Measurements from ENCODE around the gene ZNF594. TPM values are rescaled to one million over a fixed set of nuclear protein-coding genes. Genes with fewer than 3 reads are reported as not detected.
"Not testable (repeated sequence)": the region's sequence is repeated elsewhere in the genome, so short reads cannot be mapped to it uniquely, and the experiment has no call there.

The ZNF594 gene
- total RNA-seq, 2 experiments from 2014 or later: 11.3 to 11.6 TPM

DNA sequence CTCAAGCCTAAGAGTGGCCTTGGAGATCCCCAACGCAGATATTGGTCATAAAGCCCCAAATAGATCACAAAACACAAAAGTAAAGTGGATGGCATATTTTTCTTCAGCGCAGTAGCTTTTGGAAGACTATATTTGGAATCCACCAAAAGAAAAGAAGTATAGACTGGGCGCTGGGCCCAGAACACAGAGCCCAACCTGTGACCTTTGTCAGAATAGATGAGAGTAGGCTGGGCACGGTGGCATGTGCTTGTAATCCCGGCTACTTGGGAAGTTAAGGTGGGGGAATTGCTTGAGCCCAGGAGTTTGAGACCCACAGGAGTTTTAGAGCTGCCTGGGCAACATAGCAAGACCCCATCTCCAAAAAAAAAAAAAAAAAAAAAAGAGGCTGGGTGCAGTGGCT, 28.4 kb upstream of the ZNF594 start:
- ChIA-PET CTCF (interaction anchor here (1.4 kb wide), 1 partner anchor 28 kb away, joined by 3 read pairs; the partner anchor contains the start of gene ZNF594), POLR2A (no interaction called here)
- H3K9me3 Mint-ChIP-seq: no peaks in the 10 kb centered on the region
- H3K27ac Mint-ChIP-seq: no peak overlapping the region
- no peaks in the 10 kb centered on the region for H3K27me3 Mint-ChIP-seq
- H3K4me3 Mint-ChIP-seq: no peak overlapping the region
- no peak for DNase-seq
- peaks cover 8% of the 10 kb centered on the region for H3K4me1 Mint-ChIP-seq
- no peaks in the 10 kb centered on the region for H3K36me3 Mint-ChIP-seq (ENCODE audit: low read depth)

DNA sequence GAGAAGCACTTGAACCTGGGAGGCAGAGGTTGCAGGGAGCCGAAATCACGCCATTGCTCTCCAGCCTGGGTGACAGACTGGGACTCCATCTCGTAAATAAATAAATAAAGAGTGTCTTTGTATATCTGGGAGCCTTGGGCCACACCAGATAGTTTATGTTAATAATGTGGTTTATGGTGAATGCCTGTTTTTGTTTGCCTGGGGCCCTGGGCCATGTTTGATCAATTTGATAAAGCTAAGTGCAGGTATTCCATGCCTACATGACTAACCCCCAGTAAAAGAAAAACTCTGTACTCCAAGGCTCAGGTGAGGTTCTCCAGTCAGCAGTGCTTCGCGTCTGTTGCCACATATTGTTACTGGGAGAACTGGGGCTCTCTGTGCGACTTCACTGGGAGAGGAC, 27.9 kb upstream of the ZNF594 start:
- no peaks in the 10 kb centered on the region for H3K27me3 Mint-ChIP-seq
- DNase-seq: no peak
- H3K4me3 Mint-ChIP-seq: no peak overlapping the region
- no peaks in the 10 kb centered on the region for H3K9me3 Mint-ChIP-seq
- CTCF ChIA-PET: interaction anchor here (1.4 kb wide), 1 partner anchor 28 kb away, joined by 3 read pairs; the partner anchor contains the start of gene ZNF594
- POLR2A ChIA-PET: interaction anchor here (0.6 kb wide), 1 partner anchor 371 kb away, joined by 3 read pairs; no protein-coding TSS in a partner anchor
- no peaks in the 10 kb centered on the region for H3K36me3 Mint-ChIP-seq (ENCODE audit: low read depth)
- no peak overlapping the region for H3K27ac Mint-ChIP-seq
- peaks cover 8% of the 10 kb centered on the region for H3K4me1 Mint-ChIP-seq

DNA sequence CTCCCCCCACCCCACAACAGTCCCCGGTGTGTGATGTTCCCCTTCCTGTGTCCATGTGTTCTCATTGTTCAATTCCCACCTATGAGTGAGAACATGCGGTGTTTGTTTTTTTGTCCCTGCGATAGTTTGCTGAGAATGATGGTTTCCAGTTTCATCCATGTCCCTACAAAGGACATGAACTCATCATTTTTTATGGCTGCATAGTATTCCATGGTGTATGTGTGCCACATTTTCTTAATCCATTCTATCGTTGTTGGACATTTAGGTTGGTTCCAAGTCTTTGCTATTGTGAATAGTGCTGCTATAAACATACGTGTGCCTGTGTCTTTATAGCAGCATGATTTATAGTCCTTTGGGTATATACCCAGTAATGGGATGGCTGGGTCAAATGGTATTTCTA, 25.9 kb upstream of the ZNF594 start:
- CTCF ChIA-PET; H3K4me3 Mint-ChIP-seq; DNase-seq; H3K4me1 Mint-ChIP-seq; H3K27me3 Mint-ChIP-seq; H3K9me3 Mint-ChIP-seq; H3K27ac Mint-ChIP-seq; H3K36me3 Mint-ChIP-seq (ENCODE audit: low read depth); POLR2A ChIA-PET: not testable (repeated sequence)

DNA sequence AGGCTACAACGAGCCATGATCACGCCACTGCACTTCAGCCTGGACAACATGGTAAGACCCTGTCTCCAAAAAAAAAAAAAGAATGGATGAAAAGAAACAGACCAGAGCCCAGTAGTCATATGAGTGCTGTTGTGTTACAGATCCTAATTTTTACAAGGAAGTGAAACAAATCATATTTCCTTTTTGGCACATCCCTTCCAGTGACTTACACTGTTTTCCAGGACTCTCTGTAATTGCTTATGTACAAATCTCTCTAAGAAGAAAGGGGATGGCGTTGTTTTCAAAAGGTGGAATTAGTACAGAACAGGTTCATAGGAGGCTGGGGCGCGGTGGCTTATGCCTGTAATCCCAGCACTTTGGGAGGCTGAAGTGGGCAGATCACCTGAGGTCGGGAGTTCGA, 19.8 kb upstream of the ZNF594 start:
- no peak for DNase-seq
- H3K4me1 Mint-ChIP-seq: peaks cover 2% of the 10 kb centered on the region
- H3K27ac Mint-ChIP-seq: no peak overlapping the region
- ChIA-PET POLR2A (no interaction called here), CTCF (interaction anchor here (1.3 kb wide), 1 partner anchor 16 kb away, joined by 3 read pairs; no protein-coding TSS in a partner anchor)
- H3K4me3 Mint-ChIP-seq: no peak overlapping the region
- no peaks in the 10 kb centered on the region for H3K27me3 Mint-ChIP-seq
- H3K9me3 Mint-ChIP-seq: no peaks in the 10 kb centered on the region
- H3K36me3 Mint-ChIP-seq (ENCODE audit: low read depth): no peaks in the 10 kb centered on the region

DNA sequence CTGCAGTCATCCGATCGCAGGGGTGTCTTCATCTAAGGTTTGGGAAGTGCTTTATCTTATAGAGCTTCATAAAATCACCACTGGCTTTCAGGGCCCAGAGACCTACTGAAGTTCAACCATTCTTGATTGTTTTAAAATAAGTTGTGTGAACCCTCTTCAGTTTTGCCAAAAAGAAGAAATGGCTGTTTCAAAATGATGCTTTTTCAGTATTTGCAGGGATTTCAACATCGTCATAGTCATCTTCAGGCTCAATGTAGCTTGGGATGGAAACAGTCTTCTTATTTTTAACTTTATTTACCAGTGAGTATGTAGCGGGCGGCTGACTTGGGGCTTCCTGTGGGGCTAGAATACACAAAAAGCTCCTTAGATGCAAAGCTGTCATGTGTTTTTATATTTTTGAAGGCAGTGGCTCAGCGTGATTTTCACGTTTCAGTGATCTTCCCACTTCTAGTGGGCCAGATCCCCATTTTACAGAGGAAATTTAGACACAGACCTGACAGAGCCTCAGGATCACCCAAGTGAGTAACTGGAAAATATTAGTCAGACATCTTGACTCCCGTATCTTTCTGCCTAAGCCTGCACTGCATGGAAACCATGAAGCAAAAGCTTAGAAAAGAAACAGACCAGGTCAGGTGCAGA, 19.1 kb upstream of the ZNF594 start:
- no peaks in the 10 kb centered on the region for H3K9me3 Mint-ChIP-seq
- ChIA-PET POLR2A (no interaction called here), CTCF (interaction anchor here (1.3 kb wide), 1 partner anchor 16 kb away, joined by 3 read pairs; no protein-coding TSS in a partner anchor)
- no peak for DNase-seq
- H3K4me3 Mint-ChIP-seq: no peak overlapping the region
- H3K4me1 Mint-ChIP-seq: peaks cover 2% of the 10 kb centered on the region
- H3K36me3 Mint-ChIP-seq (ENCODE audit: low read depth): no peaks in the 10 kb centered on the region
- H3K27ac Mint-ChIP-seq: no peak overlapping the region
- no peaks in the 10 kb centered on the region for H3K27me3 Mint-ChIP-seq

DNA sequence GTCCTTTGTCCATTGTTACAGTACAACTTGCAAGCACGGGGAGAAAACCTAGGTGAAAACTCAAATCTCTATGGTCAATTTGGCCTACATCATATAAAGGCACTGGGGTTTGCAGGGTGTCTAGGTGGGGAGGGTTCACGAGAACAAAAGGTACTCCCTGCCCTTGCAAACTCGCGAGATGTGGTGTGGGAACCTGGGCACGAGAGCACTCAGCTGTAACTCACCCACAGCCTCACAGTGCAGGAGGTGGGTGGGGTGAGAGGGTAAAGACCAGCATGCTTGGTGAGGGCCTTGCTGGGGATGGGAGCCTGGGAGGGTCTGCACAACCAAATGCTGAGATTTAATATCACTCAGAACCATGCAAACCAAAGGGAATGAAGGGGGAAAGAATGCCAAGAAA, 18.4 kb upstream of the ZNF594 start:
- no peak overlapping the region for H3K4me3 Mint-ChIP-seq
- no peak overlapping the region for H3K27ac Mint-ChIP-seq
- H3K4me1 Mint-ChIP-seq: peaks cover 2% of the 10 kb centered on the region
- no peaks in the 10 kb centered on the region for H3K36me3 Mint-ChIP-seq (ENCODE audit: low read depth)
- H3K9me3 Mint-ChIP-seq: no peaks in the 10 kb centered on the region
- DNase-seq: no peak
- POLR2A ChIA-PET: no interaction called here
- no peaks in the 10 kb centered on the region for H3K27me3 Mint-ChIP-seq
- CTCF ChIA-PET: interaction anchor here (1.3 kb wide), 1 partner anchor 17 kb away, joined by 3 read pairs; no protein-coding TSS in a partner anchor

DNA sequence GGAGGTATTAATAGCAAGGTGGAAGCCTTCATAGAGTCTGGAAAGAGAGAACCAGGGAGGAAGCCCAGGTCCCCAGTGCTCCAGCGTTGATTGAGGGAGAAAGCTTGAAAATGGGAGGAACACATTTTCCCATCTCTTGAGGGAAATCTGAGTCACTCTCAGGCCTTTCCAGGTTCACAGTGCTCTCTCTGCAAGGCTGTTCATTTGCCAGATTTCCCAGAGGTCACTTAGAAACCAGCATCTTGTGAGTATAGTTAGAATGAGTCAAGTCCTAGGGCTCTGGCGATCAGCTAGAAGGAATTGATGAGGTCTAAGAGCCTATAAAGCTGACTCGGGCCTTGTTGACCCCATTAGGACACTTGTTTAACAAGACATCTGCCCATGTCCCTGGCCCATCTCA, 17.7 kb upstream of the ZNF594 start:
- H3K36me3 Mint-ChIP-seq (ENCODE audit: low read depth): no peaks in the 10 kb centered on the region
- no peaks in the 10 kb centered on the region for H3K27me3 Mint-ChIP-seq
- H3K4me3 Mint-ChIP-seq: no peak overlapping the region
- no peak for DNase-seq
- peaks cover 2% of the 10 kb centered on the region for H3K4me1 Mint-ChIP-seq
- H3K27ac Mint-ChIP-seq: no peak overlapping the region
- no peaks in the 10 kb centered on the region for H3K9me3 Mint-ChIP-seq
- ChIA-PET POLR2A (no interaction called here), CTCF (no interaction called here)

DNA sequence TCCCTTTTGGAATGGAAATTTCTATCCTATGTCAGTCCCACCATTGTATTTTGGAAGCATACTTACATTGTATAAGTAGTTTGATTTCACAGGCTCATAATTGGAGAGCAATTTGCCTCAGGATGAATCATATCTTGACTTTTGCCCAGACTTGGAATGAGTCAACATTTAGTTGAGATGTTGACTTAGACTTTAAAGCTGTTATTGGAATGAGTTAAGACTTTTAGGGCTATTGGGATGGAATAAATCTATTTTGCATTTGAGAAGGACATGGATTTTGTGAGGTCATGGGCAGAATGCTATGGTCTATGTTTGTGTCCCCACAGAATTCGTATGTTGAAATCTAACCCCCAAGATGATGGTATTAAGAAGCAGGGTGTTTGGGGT, 12.2 kb upstream of the ZNF594 start:
- no peak for DNase-seq
- H3K4me3 Mint-ChIP-seq: no peak overlapping the region
- no peaks in the 10 kb centered on the region for H3K4me1 Mint-ChIP-seq
- H3K9me3 Mint-ChIP-seq: peaks cover 3% of the 10 kb centered on the region
- CTCF ChIA-PET: no interaction called here
- no peaks in the 10 kb centered on the region for H3K27me3 Mint-ChIP-seq
- peaks cover 4% of the 10 kb centered on the region for H3K36me3 Mint-ChIP-seq (ENCODE audit: low read depth)
- POLR2A ChIA-PET: no interaction called here
- no peak overlapping the region for H3K27ac Mint-ChIP-seq

DNA sequence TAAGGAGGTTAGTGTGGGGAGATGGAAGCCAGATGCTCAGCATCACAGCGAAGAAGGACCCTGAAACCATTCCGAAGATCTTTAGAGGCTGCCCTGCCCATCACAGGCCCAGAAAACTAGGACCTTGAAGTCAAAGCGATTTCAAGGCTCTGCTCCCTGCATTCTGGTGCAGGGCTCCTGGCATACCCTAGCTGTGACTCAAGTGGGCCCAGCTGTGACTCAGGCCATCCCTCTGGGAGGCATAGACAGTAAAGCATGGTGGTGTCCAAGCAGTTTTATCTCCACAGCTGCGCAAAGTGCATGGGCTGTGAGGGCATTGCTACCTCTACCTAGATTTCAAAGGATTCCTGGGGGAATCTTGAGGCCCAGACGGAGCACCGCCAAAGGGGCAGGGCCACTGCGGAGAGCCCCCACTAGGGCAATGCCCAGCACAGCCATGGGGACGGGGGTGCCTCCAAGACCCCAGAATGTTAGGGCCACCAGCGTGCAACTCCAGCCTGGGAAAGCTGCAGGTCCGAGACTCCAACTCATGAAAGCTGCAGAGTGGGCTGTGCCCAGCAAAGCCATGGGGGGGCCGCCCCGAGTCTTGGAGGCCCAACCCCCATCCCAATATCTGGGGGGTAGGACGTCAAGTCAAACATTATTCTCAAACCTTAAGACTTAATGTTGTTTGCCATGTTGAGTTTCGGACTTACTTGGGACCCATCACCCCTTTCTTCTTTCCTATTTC, 11.7 kb upstream of the ZNF594 start:
- no peak overlapping the region for H3K27ac Mint-ChIP-seq
- H3K36me3 Mint-ChIP-seq (ENCODE audit: low read depth): peaks cover 4% of the 10 kb centered on the region
- H3K9me3 Mint-ChIP-seq: peaks cover 3% of the 10 kb centered on the region
- ChIA-PET POLR2A (no interaction called here), CTCF (no interaction called here)
- H3K4me3 Mint-ChIP-seq: no peak overlapping the region
- DNase-seq: no peak
- H3K4me1 Mint-ChIP-seq: peaks cover 2% of the 10 kb centered on the region
- H3K27me3 Mint-ChIP-seq: no peaks in the 10 kb centered on the region

DNA sequence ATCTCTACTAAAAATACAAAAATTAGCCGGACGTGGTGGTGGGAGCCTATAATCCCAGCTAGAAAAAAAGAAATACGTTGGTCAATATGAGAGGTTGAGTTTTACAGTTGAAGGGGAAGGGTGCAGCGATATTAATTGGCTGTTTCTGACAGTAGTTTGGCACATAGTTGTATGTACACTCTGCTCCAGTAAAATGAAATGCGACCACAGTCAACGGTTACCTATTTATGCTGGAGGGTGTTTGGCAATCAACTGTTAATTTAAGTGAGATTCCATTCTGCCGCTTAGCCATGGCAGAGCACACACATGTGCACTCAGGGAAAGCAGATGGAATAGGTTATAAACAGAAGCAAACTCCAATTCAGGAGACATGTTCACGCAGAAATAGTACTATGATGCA, 9.3 kb upstream of the ZNF594 start:
- H3K27ac Mint-ChIP-seq: no peak overlapping the region
- CTCF ChIA-PET: no interaction called here
- POLR2A ChIA-PET: no interaction called here
- no peaks in the 10 kb centered on the region for H3K27me3 Mint-ChIP-seq
- peaks cover 4% of the 10 kb centered on the region for H3K36me3 Mint-ChIP-seq (ENCODE audit: low read depth)
- no peak for DNase-seq
- no peak overlapping the region for H3K4me3 Mint-ChIP-seq
- H3K9me3 Mint-ChIP-seq: peaks cover 3% of the 10 kb centered on the region
- H3K4me1 Mint-ChIP-seq: peaks cover 7% of the 10 kb centered on the region

DNA sequence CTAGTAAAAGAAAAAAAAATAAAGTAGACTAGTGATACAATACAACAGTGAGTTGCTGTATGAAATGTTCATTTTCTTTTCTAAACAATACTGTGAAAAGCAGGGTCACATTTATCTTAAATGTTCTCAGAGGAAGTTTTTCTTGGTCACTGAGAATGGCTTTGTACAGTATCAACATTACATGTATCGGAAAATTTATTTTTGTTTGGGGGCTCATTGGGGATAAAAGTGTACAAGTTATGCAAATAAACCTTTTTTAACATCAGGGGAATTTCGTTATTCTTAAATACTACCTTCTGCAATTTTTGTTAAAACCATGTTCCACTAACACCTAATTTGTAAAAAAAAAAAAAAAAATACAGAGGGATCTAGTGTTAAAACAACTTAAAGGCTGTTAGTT, 8.7 kb upstream of the ZNF594 start:
- POLR2A ChIA-PET: no interaction called here
- CTCF ChIA-PET: no interaction called here

DNA sequence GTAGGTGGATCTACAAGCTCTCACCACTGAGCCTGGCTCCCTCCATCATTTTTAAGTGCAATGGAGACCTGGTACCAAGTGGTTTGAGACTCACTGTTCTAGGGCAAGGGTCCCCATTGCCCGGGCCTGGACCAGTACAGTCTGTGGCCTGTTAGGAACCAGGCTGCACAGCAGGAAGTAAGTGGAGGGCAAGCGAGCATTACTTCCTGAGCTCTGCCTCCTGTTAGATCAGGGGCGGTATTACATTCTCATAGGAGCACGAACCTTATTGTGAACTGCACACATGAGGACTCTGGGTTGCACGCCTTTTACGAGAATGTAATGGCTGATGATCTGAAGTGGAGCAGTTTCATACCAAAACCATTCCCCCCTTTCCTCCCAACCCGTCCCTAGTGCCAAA, 6.8 kb upstream of the ZNF594 start:
- Mint-ChIP-seq H3K27me3 (no peaks in the 10 kb centered on the region), H3K36me3 (ENCODE audit: low read depth) (no peaks in the 10 kb centered on the region), H3K4me3 (no peak overlapping the region), H3K9me3 (no peaks in the 10 kb centered on the region), H3K4me1 (peaks cover 7% of the 10 kb centered on the region), H3K27ac (no peak overlapping the region)
- no peak for DNase-seq
- ChIA-PET CTCF (interaction anchor here (0.7 to 1.3 kb wide), 3 partner anchors 89 to 136 kb away, joined by 3 to 4 read pairs (median 3); no protein-coding TSS in a partner anchor), POLR2A (interaction anchor here (0.6 kb wide), 1 partner anchor 37 kb away, joined by 3 read pairs; no protein-coding TSS in a partner anchor)

More for the DNA sequence above, 8.7 kb upstream of the ZNF594 start:
- peaks cover 7% of the 10 kb centered on the region for H3K4me1 Mint-ChIP-seq
- H3K9me3 Mint-ChIP-seq: peaks cover 3% of the 10 kb centered on the region
- no peak overlapping the region for H3K4me3 Mint-ChIP-seq
- peaks cover 4% of the 10 kb centered on the region for H3K36me3 Mint-ChIP-seq (ENCODE audit: low read depth)
- no peaks in the 10 kb centered on the region for H3K27me3 Mint-ChIP-seq
- no peak overlapping the region for H3K27ac Mint-ChIP-seq
- DNase-seq: no peak

DNA sequence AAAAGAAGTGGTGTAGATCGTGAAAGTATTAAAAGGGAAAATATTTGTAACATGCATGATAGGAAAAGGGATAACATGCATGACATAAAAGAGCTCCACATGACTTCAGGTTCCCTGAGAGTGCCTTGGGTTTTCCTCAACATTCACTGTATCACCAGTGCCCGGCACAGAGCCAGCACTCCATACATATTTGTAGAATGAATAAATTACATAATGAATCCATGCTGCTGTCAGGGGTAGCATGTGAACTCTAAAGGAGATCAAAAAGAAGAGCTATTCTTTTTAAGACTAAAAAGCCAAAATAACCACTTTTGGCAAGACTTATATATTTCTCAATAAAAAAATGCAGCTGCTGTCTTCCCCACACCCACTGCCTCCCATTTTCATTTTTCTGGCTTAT, 2.7 kb upstream of the ZNF594 start:
- peaks cover 18% of the 10 kb centered on the region for H3K9me3 Mint-ChIP-seq
- H3K36me3 Mint-ChIP-seq (ENCODE audit: low read depth): peaks cover 24% of the 10 kb centered on the region
- H3K27ac Mint-ChIP-seq: no peak overlapping the region
- H3K4me3 Mint-ChIP-seq: no peak overlapping the region
- DNase-seq: no peak
- H3K27me3 Mint-ChIP-seq: no peaks in the 10 kb centered on the region
- CTCF ChIA-PET: no interaction called here
- POLR2A ChIA-PET: no interaction called here
- peaks cover 39% of the 10 kb centered on the region for H3K4me1 Mint-ChIP-seq

Data from activated CD4-positive, alpha-beta T cell treated with anti-CD3 and anti-CD28 coated beads, Interleukin-2, amount 10 ng/mL, durations not matched to agents 7 days and 5 days (primary cell).